Vagina (tissue), 2 donors: Measurements from ENCODE around the gene TBL1Y. TPM values are rescaled to one million over a fixed set of nuclear protein-coding genes. Genes with fewer than 3 reads are reported as not detected.
"Not testable (repeated sequence)": the region's sequence is repeated elsewhere in the genome, so short reads cannot be mapped to it uniquely, and the experiment has no call there.

Experiments used
- DNase-seq, 2 donors: peaks; one replicate each; pipeline ENCODE4 v3.0.0-alpha.2; 2017; ENCODE audit errors: extremely low spot score in 2 of 2
- H3K27ac ChIP-seq: fragments of 200-600 bp; sonication (generic); one replicate; pipeline ENCODE4 v1.5.1; 2019
- H3K27me3 ChIP-seq: fragments of 200-600 bp; sonication (generic); one replicate; pipeline ENCODE4 v1.5.1; 2019
- H3K36me3 ChIP-seq, 2 donors: fragments of 200-600 bp; sonication (generic); one replicate each; pipeline ENCODE4 v1.5.1; 2017 to 2019
- H3K4me1 ChIP-seq: fragments of 200-600 bp; sonication (generic); one replicate; pipeline ENCODE4 v1.5.1; 2019
- H3K4me3 ChIP-seq, 2 donors: fragments of 200-600 bp; sonication (generic); 1 replicate in 1 of 2; 2 replicates in 1 of 2; pipeline ENCODE4 v1.5.1; 2016 to 2019
- H3K9me3 ChIP-seq: fragments of 200-600 bp; sonication (generic); one replicate; pipeline ENCODE4 v1.5.1; 2019
- CTCF ChIP-seq, 3 experiments: fragments of 450-650 bp in 2 of 3; fragments of 200-600 bp in 1 of 3; sonication (generic) in 1 of 3; IDR thresholded peaks; one replicate each; pipeline ENCODE4 v1.5.1; 2017 to 2019; ENCODE audit warnings: antibody characterized with exemption in 3 of 3, mild to moderate bottlenecking in 2 of 3, moderate library complexity in 2 of 3
- POLR2A ChIP-seq, 2 donors: fragments of 450-650 bp; IDR thresholded peaks; one replicate each; pipeline ENCODE4 v1.6.1; 2017; ENCODE audit warnings: antibody characterized with exemption in 2 of 2, mild to moderate bottlenecking in 2 of 2, moderate library complexity in 2 of 2
- POLR2AphosphoS5 ChIP-seq, 2 donors: sonication (generic); formaldehyde crosslinking; IDR thresholded peaks; one replicate each; pipeline ENCODE4 v1.9.0; 2017; ENCODE audit warnings: antibody characterized with exemption in 2 of 2, mild to moderate bottlenecking in 2 of 2, low read depth in 1 of 2; ENCODE audit not compliant: insufficient read depth in 1 of 2
- intact Hi-C: fragments of 100-400 bp; cut with DNase I; formaldehyde crosslinking; loops from one replicate; pipeline ENCODE4 v1.15.1; 2023
- total RNA-seq: library from RNA; depleted of rRNA; stranded (reverse); fragments of >200 nt; gene quantifications from one replicate; pipeline ENCODE4 v1.2.3, GENCODE V29; 2016

The TBL1Y gene
- not detected for total RNA-seq

GRCh38 chrY:6910372-6911252, at the start of gene TBL1Y:
TBL1Y (plus strand) TSS chrY:6910697; CDS start chrY:7025085, 114,388 bp downstream.
- DNase-seq = no peak
- H3K27ac ChIP-seq = no peak within 1 kb of the TSS
- TF ChIP-seq POLR2AphosphoS5 (IDR thresholded peaks at IDR 0.05; ENCODE audit: insufficient read depth in 1 of 2, low read depth in 1 of 2) (no peak), CTCF (IDR thresholded peaks at IDR 0.05) (no peak), POLR2A (IDR thresholded peaks at IDR 0.05) (no peak)
- intact Hi-C loops = no loop called here
- no peak within 1 kb of the TSS for H3K4me3 ChIP-seq
- H3K4me1 ChIP-seq = no peaks in the 10 kb centered on the region
- no peaks in the 10 kb centered on the region for H3K27me3 ChIP-seq
- no peaks in the 10 kb centered on the region for H3K9me3 ChIP-seq
- no peaks in the 10 kb centered on the region for H3K36me3 ChIP-seq

- H3K4me1 ChIP-seq = no peaks in the 10 kb centered on the region
- no peak for DNase-seq
- TF ChIP-seq POLR2AphosphoS5 (IDR thresholded peaks at IDR 0.05; ENCODE audit: insufficient read depth in 1 of 2, low read depth in 1 of 2) (no peak), POLR2A (IDR thresholded peaks at IDR 0.05) (no peak), CTCF (IDR thresholded peaks at IDR 0.05) (no peak)
- intact Hi-C loops = no loop called here
- no peaks in the 10 kb centered on the region for H3K27me3 ChIP-seq
- no peaks in the 10 kb centered on the region for H3K9me3 ChIP-seq
- H3K36me3 ChIP-seq = no peaks in the 10 kb centered on the region
- H3K4me3 ChIP-seq = no peak overlapping the region
- no peak overlapping the region for H3K27ac ChIP-seq
These were observed 16.0 kb upstream of the TBL1Y start for GRCh38 chrY:6894496-6894895.

GRCh38 chrY:6895236-6895635, 15.3 kb upstream of the TBL1Y start:
- no peaks in the 10 kb centered on the region for H3K36me3 ChIP-seq
- no peak for DNase-seq
- H3K27me3 ChIP-seq = no peaks in the 10 kb centered on the region
- H3K27ac ChIP-seq = no peak overlapping the region
- TF ChIP-seq POLR2A (IDR thresholded peaks at IDR 0.05) (no peak), POLR2AphosphoS5 (IDR thresholded peaks at IDR 0.05; ENCODE audit: insufficient read depth in 1 of 2, low read depth in 1 of 2) (no peak)
- intact Hi-C loops = no loop called here
- no peaks in the 10 kb centered on the region for H3K9me3 ChIP-seq
- no peaks in the 10 kb centered on the region for H3K4me1 ChIP-seq
- no peak overlapping the region for H3K4me3 ChIP-seq

DNA sequence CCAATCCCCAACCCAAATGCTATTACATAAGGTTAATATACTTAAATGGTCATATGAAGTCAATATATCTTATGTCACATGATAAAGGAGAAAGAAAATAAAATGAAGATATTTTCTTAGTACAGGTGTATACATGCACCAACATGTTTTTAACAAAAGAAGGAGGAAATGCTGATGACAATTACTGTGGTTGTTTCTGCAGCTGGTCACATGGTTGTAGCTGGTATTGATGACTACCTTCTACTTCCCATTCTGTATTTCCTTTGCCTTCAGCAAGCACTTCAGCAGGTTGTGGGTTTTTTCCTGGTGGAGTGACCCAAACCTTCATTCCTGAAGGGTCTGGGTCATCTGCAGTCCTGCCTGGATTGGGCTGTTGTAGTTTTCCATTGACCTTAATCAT, 8.4 kb upstream of the TBL1Y start:
- DNase-seq, intact Hi-C loops, H3K27me3 ChIP-seq, H3K9me3 ChIP-seq, H3K27ac ChIP-seq, H3K4me1 ChIP-seq, H3K36me3 ChIP-seq, H3K4me3 ChIP-seq: not testable (repeated sequence)

DNA sequence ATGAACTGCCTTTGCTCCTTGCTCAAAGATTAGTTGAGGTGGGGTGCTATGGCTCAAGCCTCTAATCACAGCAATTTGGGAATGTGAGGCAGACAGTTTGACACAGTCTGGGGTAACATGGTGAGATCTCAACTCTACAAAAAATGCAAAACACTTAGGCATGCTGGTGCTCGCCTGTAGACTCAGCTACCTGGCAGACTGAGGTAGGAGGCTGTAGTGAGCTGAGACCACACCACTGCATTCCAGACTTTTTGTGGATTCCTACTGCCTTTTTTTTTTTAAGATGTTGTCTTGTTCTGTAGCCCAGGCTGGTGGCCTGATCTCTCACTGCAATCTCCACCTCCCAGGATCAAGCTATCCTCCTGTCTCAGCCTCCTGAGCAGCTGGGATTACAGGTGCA, 2.9 kb upstream of the TBL1Y start:
- Histone ChIP-seq H3K9me3 (no peaks in the 10 kb centered on the region), H3K4me1 (no peaks in the 10 kb centered on the region), H3K4me3 (no peak overlapping the region), H3K27ac (no peak overlapping the region), H3K36me3 (no peaks in the 10 kb centered on the region), H3K27me3 (no peaks in the 10 kb centered on the region)
- intact Hi-C loops = no loop called here
- no peak for DNase-seq
- TF ChIP-seq POLR2AphosphoS5 (IDR thresholded peaks at IDR 0.05; ENCODE audit: insufficient read depth in 1 of 2, low read depth in 1 of 2) = no peak
- no peak for TF ChIP-seq CTCF (IDR thresholded peaks at IDR 0.05)
- TF ChIP-seq POLR2A (IDR thresholded peaks at IDR 0.05) = no peak

GRCh38 chrY:6908021-6908420, 2.5 kb upstream of the TBL1Y start:
- H3K4me1 ChIP-seq, H3K27me3 ChIP-seq, DNase-seq, H3K36me3 ChIP-seq, intact Hi-C loops, H3K27ac ChIP-seq, H3K4me3 ChIP-seq, H3K9me3 ChIP-seq: not testable (repeated sequence)
